NCI-H345 (cell line): ENCODE results near the gene CAMK2B.
A peak's percentile ranks its signal among the peaks of the same experiment; 100 is the strongest.

Source experiments
- DNase-seq: peaks from one replicate; lab custom pipeline; 2025; lab: John Stamatoyannopoulos, UW

Gene CAMK2B

GRCh38 chr7:44273681-44274622 lies 51.4 kb downstream of the CAMK2B start:
- no peak for DNase-seq

- DNase-seq: no peak
Observed at GRCh38 chr7:44272981-44273380, 52.4 kb downstream of the CAMK2B start.

DNA sequence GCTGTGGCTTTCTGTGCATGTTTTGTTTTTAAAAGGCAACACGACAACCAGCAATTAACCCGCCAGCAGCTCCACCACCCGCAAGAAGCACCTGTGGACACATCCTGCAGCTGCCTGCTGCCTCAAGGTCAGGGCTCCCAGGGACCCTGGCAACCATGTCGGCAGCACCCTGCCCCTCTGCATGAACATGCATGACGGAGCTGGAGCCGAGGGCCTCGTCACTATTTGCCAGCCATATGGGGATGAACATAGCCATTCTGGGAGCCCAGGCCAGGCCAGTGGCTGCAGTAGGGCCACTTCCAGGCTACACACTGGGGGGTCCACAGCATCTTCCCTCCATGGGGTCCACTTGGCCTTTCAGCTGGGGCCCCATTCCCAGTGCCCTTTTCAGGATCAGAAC lies 52.9 kb downstream of the CAMK2B start:
- DNase-seq: no peak

- DNase-seq: no peak
Observed at GRCh38 chr7:44269943-44270493, 55.4 kb downstream of the CAMK2B start.

DNA sequence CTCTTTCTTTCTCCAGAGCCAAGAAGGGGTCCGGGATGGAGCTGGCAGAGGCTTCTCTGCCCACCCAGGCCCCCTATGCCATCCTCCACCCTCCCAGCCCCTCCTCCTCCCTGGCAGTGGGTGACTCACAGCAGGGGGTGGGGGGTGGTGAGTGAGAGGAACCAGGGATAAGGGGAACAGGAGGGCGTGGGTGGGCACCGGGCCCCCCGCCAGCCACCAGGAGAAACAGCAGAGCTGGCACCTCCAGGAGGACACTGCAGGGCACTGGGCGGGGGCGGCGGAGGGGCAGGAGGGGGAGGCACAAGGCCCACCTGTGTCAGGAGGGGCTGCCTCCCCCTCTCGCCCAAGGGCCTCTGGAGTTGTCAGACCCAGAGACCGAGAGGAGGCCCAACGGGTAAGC lies 56.0 kb downstream of the CAMK2B start:
- DNase-seq: no peak

GRCh38 chr7:44268671-44269070 lies 56.7 kb downstream of the CAMK2B start:
- no peak for DNase-seq

GRCh38 chr7:44267719-44268421 lies 57.5 kb downstream of the CAMK2B start:
- DNase-seq: no peak

DNA sequence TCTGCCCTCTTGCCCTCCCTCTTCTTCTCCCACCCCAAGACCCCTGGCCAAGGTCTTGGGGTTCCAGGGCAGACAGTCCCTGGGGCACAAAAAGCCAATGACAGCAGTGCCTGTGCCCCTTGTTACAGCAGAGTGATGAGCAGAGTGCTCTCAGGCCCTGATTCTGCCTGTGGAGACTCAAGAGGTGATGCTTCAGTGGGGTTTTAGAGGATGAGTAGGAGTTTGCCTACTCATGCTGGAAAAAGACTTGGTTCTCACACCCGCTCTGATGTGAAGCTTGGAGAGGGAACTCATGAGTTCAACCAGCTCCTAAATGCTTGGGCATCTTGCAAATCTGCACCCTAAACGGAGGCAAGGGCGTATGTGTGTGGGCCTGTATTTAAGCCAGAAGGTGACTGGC lies 58.2 kb downstream of the CAMK2B start:
- DNase-seq: no peak

DNA sequence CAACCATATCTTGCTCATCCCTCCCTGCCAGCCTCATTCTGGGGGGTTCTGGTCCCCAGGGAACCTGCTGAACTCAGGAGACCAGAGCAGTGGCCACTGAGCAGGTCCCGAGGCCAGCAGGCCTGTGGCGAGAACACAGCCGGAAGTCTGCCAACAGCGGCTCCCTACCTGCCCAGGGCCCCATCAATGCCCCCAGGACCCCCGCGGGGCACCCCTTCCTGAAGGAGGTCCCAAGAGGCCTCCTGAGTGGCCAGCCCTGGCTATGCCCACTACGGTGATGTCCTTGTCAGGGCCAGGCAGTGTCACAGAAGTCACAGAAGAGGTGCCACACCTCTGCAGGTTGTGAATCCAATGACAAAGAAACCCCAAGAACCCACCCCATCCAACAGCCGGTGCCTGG lies 58.9 kb downstream of the CAMK2B start:
- DNase-seq: no peak

GRCh38 chr7:44265728-44266127 lies 59.7 kb downstream of the CAMK2B start:
- no peak for DNase-seq

- DNase-seq: peak; percentile 83
Observed at GRCh38 chr7:44264221-44264931, 61.0 kb downstream of the CAMK2B start.

GRCh38 chr7:44263326-44264082 lies 61.9 kb downstream of the CAMK2B start:
- DNase-seq: no peak

DNA sequence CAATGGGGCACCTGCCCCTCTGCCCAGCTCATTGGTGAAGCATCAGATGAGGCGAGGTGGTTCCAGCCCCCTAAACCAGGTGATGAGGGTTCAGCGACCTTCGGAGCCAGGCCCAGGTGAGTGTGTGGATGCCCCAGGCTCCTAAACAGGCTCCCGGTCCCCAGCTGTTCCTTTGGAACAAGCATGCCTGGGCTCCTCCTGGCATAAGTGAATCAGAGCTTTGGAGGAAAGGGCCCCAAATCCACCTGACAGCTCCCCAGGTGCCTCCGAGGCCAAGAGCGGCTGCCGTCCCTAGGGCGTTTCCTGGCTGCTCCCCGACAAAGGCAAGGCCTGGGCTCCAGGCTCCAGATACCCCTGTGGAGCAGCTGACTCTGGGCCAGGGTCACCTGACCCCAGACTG lies 63.4 kb downstream of the CAMK2B start:
- DNase-seq: no peak

- DNase-seq: no peak
Observed at GRCh38 chr7:44261240-44261639, 64.2 kb downstream of the CAMK2B start.

DNA sequence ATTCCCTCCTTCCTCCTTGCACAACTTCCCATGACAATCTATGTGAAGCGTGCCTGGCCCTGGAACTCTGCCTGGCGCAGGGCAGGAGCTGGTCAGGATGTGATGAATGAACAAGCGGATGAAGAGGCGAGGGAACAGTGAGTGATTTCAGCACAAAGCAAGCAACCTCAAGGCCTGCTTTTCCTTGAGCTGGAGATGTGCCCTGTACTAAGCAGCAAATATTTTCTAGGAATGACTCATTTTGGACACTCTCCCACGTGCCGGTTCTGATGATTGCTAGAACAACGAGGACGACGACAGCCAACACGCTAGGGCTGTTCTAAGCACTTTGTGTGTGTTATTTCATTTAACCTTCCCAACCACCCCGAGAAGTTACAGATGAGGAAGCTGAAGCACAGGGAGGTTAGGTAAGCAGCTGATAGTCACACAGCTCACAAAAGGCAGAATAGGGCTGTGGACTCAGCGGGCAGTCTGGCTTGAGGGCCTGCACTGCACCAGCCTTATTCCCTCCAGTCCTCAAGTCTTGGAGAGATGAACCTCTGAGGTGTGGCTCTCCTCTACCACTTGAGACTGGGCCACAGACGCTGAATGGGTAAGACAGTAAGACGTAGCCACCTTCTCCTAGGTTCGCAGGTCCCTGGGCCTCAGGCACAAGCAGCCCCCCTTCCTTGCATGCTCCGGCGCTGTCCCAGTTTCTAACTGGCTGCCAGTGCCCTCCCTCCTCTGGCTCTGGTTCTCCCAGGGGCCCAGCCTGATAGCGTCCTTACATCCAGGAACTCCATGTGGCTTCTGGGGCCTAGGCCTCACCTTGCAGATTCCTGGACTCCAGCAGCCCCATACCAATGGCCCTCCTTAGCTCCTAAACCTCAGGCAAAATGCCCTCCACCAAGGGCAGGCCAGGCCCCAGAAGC lies 65.6 kb downstream of the CAMK2B start:
- DNase-seq: no peak

DNA sequence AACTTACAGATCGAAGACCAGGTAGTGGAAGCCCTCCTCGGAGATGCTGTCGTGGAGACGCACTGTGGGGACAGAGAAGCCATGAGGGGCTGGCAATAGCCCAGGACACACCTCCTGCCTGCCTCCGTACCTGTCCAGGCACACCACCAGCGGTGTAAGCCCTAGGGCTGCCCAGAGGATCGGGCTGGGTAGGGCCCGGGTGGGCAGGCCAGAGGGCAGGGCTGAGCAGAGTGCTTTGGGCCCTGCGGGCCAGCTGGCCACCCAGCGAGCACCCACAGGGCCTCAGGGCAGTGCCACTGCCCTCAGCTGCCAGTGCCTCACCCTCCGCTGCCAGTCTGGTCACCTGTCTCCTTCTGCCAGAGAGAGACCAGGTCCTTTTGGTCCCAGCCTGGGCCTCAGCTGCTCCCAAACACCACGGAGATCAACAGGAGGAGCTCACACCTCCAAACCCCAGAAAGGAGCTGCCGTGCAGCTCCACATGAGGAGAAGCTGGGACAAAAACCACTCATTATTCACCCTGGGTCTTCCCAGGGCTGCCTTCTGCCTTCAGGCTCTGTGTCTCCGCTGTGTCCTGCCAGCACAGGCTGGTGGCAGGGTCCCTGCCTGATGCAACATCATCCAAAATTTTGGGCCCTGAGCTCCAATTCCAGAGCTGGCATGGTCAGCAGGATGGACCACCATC lies 66.4 kb downstream of the CAMK2B start:
- no peak for DNase-seq

DNA sequence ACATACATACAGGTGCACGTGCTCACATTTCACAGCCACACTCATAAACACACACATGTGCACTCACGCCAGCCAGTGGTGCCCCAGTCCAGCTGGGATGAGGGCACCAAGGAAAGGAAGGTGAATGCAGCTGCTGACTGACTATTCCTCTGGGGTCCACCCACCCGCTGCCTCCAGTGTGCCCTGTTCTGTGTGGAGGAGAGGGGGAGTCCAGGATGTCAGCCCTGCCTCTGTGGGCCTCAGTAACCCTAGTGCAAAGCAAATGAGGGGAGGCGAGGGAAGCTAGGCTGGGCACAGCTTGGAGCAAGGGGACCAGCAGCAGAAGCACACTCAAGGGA lies 67.0 kb downstream of the CAMK2B start:
- DNase-seq: no peak

GRCh38 chr7:44257618-44258422 lies 67.6 kb downstream of the CAMK2B start:
- DNase-seq: no peak

GRCh38 chr7:44257213-44257612 lies 68.2 kb downstream of the CAMK2B start:
- DNase-seq: no peak
